ENCODE data around the gene ANO7. TPM values are rescaled to one million over a fixed set of nuclear protein-coding genes. Genes with fewer than 3 reads are reported as not detected.

Gene ANO7
- total and polyA plus RNA-seq, 2 of the 13 experiments (the other 11 are each of a cell fraction or from before 2014, with no cell fraction given), result 4.1 to 4.9 TPM

- TF ChIP-seq MEIS1 (CRISPR knock-in tag; IDR thresholded peaks at IDR 0.05; ENCODE audit: borderline replicate concordance) (peak; percentile 75; the same call in 1 of the 2 replicates), ZNF615 (CRISPR knock-in tag; IDR thresholded peaks at IDR 0.05; ENCODE audit: borderline replicate concordance) (no peak), KIAA2018 (CRISPR knock-in tag; IDR thresholded peaks at IDR 0.05; ENCODE audit: borderline replicate concordance) (no peak), ZNF598 (CRISPR knock-in tag; IDR thresholded peaks at IDR 0.05; ENCODE audit: borderline replicate concordance) (peak; percentile 85; the same call in 1 of the 2 replicates), MTA1 (CRISPR knock-in tag; IDR thresholded peaks at IDR 0.05; ENCODE audit: borderline replicate concordance) (peak; percentile 54; the same call in 1 of the 2 replicates), MLX (CRISPR knock-in tag; IDR thresholded peaks at IDR 0.05) (peak; percentile 46; the same call in 1 of the 2 replicates), ARID3A (IDR thresholded peaks at IDR 0.05; ENCODE audit: low read depth, low read length) (no peak), ZNF713 (CRISPR knock-in tag; IDR thresholded peaks at IDR 0.05) (0 out of 2 replicates have a peak, but pooled peaks have one; percentile 47), MEIS2 (CRISPR knock-in tag; IDR thresholded peaks at IDR 0.05) (no peak), ELK4 (CRISPR knock-in tag; IDR thresholded peaks at IDR 0.05; ENCODE audit: borderline replicate concordance) (no peak), GPN1 (CRISPR knock-in tag; IDR thresholded peaks at IDR 0.05; ENCODE audit: borderline replicate concordance) (no peak), CEBPG (CRISPR knock-in tag; IDR thresholded peaks at IDR 0.05) (no peak), ZNF329 (CRISPR knock-in tag; IDR thresholded peaks at IDR 0.05; ENCODE audit: low read depth) (peak; percentile 71; the same call in 1 of the 2 replicates), ETV6 (CRISPR knock-in tag; conservative IDR thresholded peaks at IDR 0.05) (peak; percentile 60; the same call in 1 of the 2 replicates), ZNF724P (CRISPR knock-in tag; IDR thresholded peaks at IDR 0.05; ENCODE audit: borderline replicate concordance) (peak; percentile 87), FOXA1 (IDR thresholded peaks at IDR 0.05) (no peak), FOXA1 (CRISPR knock-in tag; IDR thresholded peaks at IDR 0.05) (peak; percentile 3; the same call in 1 of the 2 replicates)
These were observed 29.0 kb downstream of the ANO7 start (continued) for GRCh38 chr2:241217320-241218031.
